B cell (primary cell): ENCODE data around the gene TYW1B. TPM values are rescaled to one million over a fixed set of nuclear protein-coding genes. Genes with fewer than 3 reads are reported as not detected.
"Not testable (repeated sequence)": the region's sequence is repeated elsewhere in the genome, so short reads cannot be mapped to it uniquely, and the experiment has no call there.

Experiments used
- ATAC-seq: fragments of 200-7000 bp; cut with Tn5 transposase; one replicate; pipeline ENCODE4 v1.10.0; 2021; ENCODE audit warnings: low read depth, mild to moderate bottlenecking, moderate number of reproducible peaks, moderate library complexity
- CTCF ChIA-PET: fragments of 350-600 bp; sonication (Branson Sonifier 250); formaldehyde crosslinking; loops from one replicate; lab custom pipeline; 2021; ENCODE audit warnings: antibody characterized with exemption, inconsistent platforms; lab: Charles Lee
- POLR2A ChIA-PET: fragments of 350-600 bp; sonication (Branson Sonifier 250); formaldehyde crosslinking; loops from one replicate; lab custom pipeline; 2021; ENCODE audit warnings: antibody characterized with exemption; lab: Charles Lee
- DNase-seq: peaks from one replicate; pipeline ENCODE4 v3.0.0; 2013
- H2AFZ ChIP-seq: 2 replicates; pipeline ENCODE4 v1.6.1; 2012; ENCODE audit warnings: mild to moderate bottlenecking, low read depth, low read length; ENCODE audit not compliant: insufficient read depth, poor library complexity, severe bottlenecking
- H3K27ac ChIP-seq, 2 donors: 1 replicate in 1 of 2; 2 replicates in 1 of 2; pipeline ENCODE4 v1.5.1; 2012 to 2013; ENCODE audit warnings: low read length in 2 of 2, mild to moderate bottlenecking in 2 of 2, moderate library complexity in 1 of 2
- H3K27me3 ChIP-seq, 4 experiments: fragments of 200-600 bp in 1 of 4; sonication (generic) in 1 of 4; replicated peaks in 1 of 4; 1 replicate in 2 of 4; 2 replicates in 2 of 4; pipeline versions ENCODE4 v1.6.1 to v1.7.0; 2013 to 2016; ENCODE audit warnings: low read length in 3 of 4, mild to moderate bottlenecking in 2 of 4, mixed read lengths in 1 of 4, moderate library complexity in 1 of 4; ENCODE audit not compliant: insufficient read depth in 4 of 4, control insufficient read depth in 3 of 4; ENCODE audit errors: control extremely low read depth in 1 of 4
- H3K36me3 ChIP-seq, 2 experiments: replicated peaks in 1 of 2; 1 replicate in 1 of 2; 2 replicates in 1 of 2; pipeline versions ENCODE4 v1.6.1 to v1.7.1; 2013; ENCODE audit warnings: low read length in 1 of 2; ENCODE audit not compliant: insufficient read depth in 2 of 2, control insufficient read depth in 1 of 2; ENCODE audit errors: control extremely low read depth in 1 of 2, extremely low read depth in 1 of 2
- H3K4me1 ChIP-seq, 2 donors: fragments of 200-600 bp in 1 of 2; sonication (generic) in 1 of 2; 1 replicate in 1 of 2; 2 replicates in 1 of 2; pipeline versions ENCODE4 v1.5.1 to v1.6.1; 2013 to 2017; ENCODE audit warnings: low read length in 2 of 2; ENCODE audit not compliant: control insufficient read depth in 2 of 2, insufficient read depth in 2 of 2
- H3K4me2 ChIP-seq: replicated peaks from 2 replicates; pipeline ENCODE3; 2012; ENCODE audit warnings: mild to moderate bottlenecking, low read depth, low read length; ENCODE audit not compliant: poor library complexity, severe bottlenecking
- H3K4me3 ChIP-seq, 5 experiments: fragments of 200-600 bp in 1 of 5; sonication (generic) in 1 of 5; 1 replicate in 3 of 5; 2 replicates in 2 of 5; pipeline versions ENCODE4 v1.5.1 to v1.7.0; 2011 to 2016; ENCODE audit warnings: low read length in 4 of 5, mild to moderate bottlenecking in 4 of 5, low read depth in 2 of 5, control low read depth in 1 of 5, moderate library complexity in 1 of 5; ENCODE audit not compliant: insufficient read depth in 1 of 5; ENCODE audit errors: control extremely low read depth in 1 of 5, extremely low read depth in 1 of 5
- H3K79me2 ChIP-seq: fragments of 200-600 bp; sonication (generic); one replicate; pipeline ENCODE4 v1.6.0; 2016; ENCODE audit warnings: low read length; ENCODE audit not compliant: control insufficient read depth, insufficient read depth
- H3K9ac ChIP-seq: fragments of 200-600 bp; sonication (generic); 2 replicates; pipeline ENCODE4 v1.6.1; 2017; ENCODE audit warnings: mild to moderate bottlenecking, low read length, moderate library complexity
- H3K9me3 ChIP-seq, 3 donors: one replicate each; pipeline versions ENCODE4 v1.6.1 to v1.7.1; 2013; ENCODE audit warnings: low read length in 2 of 3; ENCODE audit not compliant: control insufficient read depth in 2 of 3, insufficient read depth in 1 of 3; ENCODE audit errors: control extremely low read depth in 1 of 3
- H4K20me1 ChIP-seq: 2 replicates; pipeline ENCODE4 v1.6.0; 2012; ENCODE audit warnings: mild to moderate bottlenecking, low read length; ENCODE audit not compliant: insufficient read depth, control insufficient read depth, poor library complexity, severe bottlenecking
- H3K27ac Mint-ChIP-seq: one replicate; pipeline ENCODE4 v1.8.0; 2021; ENCODE audit warnings: mixed read lengths
- H3K27me3 Mint-ChIP-seq: one replicate; pipeline ENCODE4 v1.8.0; 2021; ENCODE audit warnings: mixed read lengths
- H3K4me1 Mint-ChIP-seq: one replicate; pipeline ENCODE4 v1.8.0; 2021; ENCODE audit warnings: mixed read lengths
- H3K4me3 Mint-ChIP-seq: one replicate; pipeline ENCODE4 v1.8.0; 2021; ENCODE audit warnings: mixed read lengths
- H3K9me3 Mint-ChIP-seq: one replicate; pipeline ENCODE4 v1.8.0; 2022; ENCODE audit warnings: mixed read lengths; ENCODE audit not compliant: insufficient read depth
- CTCF ChIP-seq: fragments of 200-600 bp; IDR thresholded peaks from one replicate; pipeline ENCODE4 v1.8.0; 2022; ENCODE audit warnings: antibody characterized with exemption, mild to moderate bottlenecking
- EZH2 ChIP-seq: IDR thresholded peaks from 2 replicates; pipeline ENCODE4 v1.6.1; 2012; ENCODE audit warnings: borderline replicate concordance, low read depth, mild to moderate bottlenecking, moderate library complexity, low read length; ENCODE audit not compliant: insufficient read depth, poor library complexity, severe bottlenecking
- WGBS: methylation state at CpG from one replicate; pipeline ENCODE4 v1.1.5; 2013; ENCODE audit warnings: missing lambda C conversion rate; ENCODE audit not compliant: insufficient coverage; 5-methylcytosine and 5-hydroxymethylcytosine counted together
- intact Hi-C: fragments of 100-400 bp; cut with micrococcal nuclease; formaldehyde crosslinking; loops from one replicate; pipeline ENCODE4 v1.10.0; 2022
- polyA plus RNA-seq: library from polyadenylated mRNA; depleted of rRNA; stranded (reverse); fragments of >200 nt; gene quantifications from 2 replicates; pipeline ENCODE4 v1.2.3, GENCODE V29; 2012
- total RNA-seq, 2 donors: library from RNA; stranded (reverse); fragments of 120-200 nt in 1 of 2; gene quantifications; 1 replicate in 1 of 2; 2 replicates in 1 of 2; pipeline versions ENCODE4 v1.2.3 to v1.2.4, GENCODE V29; 2013 to 2022

TYW1B gene
- total and polyA plus RNA-seq, 2 donors (not counting 1 experiment from before 2014, with no cell fraction given), result 4.4 to 9.4 TPM

GRCh38 chr7:72785166-72785955 lies 42.6 kb downstream of the TYW1B start:
- no peak overlapping the region for H3K27ac Mint-ChIP-seq
- H3K4me3 ChIP-seq, result no peak overlapping the region
- ChIA-PET CTCF (no interaction called here), POLR2A (no interaction called here)
- H3K4me1 ChIP-seq, result no peaks in the 10 kb centered on the region
- H3K9me3 ChIP-seq, result no peaks in the 10 kb centered on the region
- H3K4me3 Mint-ChIP-seq, result no peak overlapping the region
- no peak overlapping the region for H3K27ac ChIP-seq
- WGBS, result 93% methylated on average over 4 of the region's 8 CpGs
- H3K9me3 Mint-ChIP-seq, result no peaks in the 10 kb centered on the region
- H3K9ac ChIP-seq, result no peak overlapping the region
- intact Hi-C loops, result no loop called here
- H4K20me1 ChIP-seq, result no peaks in the 10 kb centered on the region
- H2AFZ ChIP-seq, result no peak overlapping the region
- no peak for TF ChIP-seq EZH2
- TF ChIP-seq CTCF, result no peak
- H3K4me1 Mint-ChIP-seq, result no peaks in the 10 kb centered on the region
- H3K79me2 ChIP-seq, result no peaks in the 10 kb centered on the region
- H3K27me3 Mint-ChIP-seq, result no peaks in the 10 kb centered on the region
- DNase-seq (no peak), ATAC-seq (no peak)
- H3K36me3 ChIP-seq, result no peaks in the 10 kb centered on the region
- H3K4me2 ChIP-seq, result no peak overlapping the region
- H3K27me3 ChIP-seq, result no peaks in the 10 kb centered on the region

- H2AFZ ChIP-seq, intact Hi-C loops, H3K27ac ChIP-seq, H4K20me1 ChIP-seq, H3K36me3 ChIP-seq, H3K27me3 ChIP-seq, H3K4me2 ChIP-seq, POLR2A ChIA-PET, H3K79me2 ChIP-seq, DNase-seq, H3K9ac ChIP-seq, H3K27me3 Mint-ChIP-seq, H3K4me3 ChIP-seq, ATAC-seq, H3K9me3 ChIP-seq, H3K4me3 Mint-ChIP-seq, H3K4me1 Mint-ChIP-seq, H3K4me1 ChIP-seq, CTCF ChIA-PET, H3K27ac Mint-ChIP-seq, H3K9me3 Mint-ChIP-seq: not testable (repeated sequence)
- WGBS, result no CpG with 5 or more reads among the region's 4 CpGs
These were observed 44.2 kb downstream of the TYW1B start for GRCh38 chr7:72783601-72784370.
